ENCODE results near the gene NUAK1.

- TF ChIP-seq EZH2phosphoT487 (IDR thresholded peaks at IDR 0.05; ENCODE audit: insufficient read depth, low read depth) (no peak), EZH2 (IDR thresholded peaks at IDR 0.05; ENCODE audit: insufficient read depth, poor library complexity, severe bottlenecking) (no peak)
Measured at GRCh38 chr12:106044773-106045172, 94.0 kb downstream of the NUAK1 start.

All from GM23248 (cell line).